ENCODE results near the gene MSI2.
A peak's percentile ranks its signal among the peaks of the same experiment; 100 is the strongest.

The MSI2 gene

DNA sequence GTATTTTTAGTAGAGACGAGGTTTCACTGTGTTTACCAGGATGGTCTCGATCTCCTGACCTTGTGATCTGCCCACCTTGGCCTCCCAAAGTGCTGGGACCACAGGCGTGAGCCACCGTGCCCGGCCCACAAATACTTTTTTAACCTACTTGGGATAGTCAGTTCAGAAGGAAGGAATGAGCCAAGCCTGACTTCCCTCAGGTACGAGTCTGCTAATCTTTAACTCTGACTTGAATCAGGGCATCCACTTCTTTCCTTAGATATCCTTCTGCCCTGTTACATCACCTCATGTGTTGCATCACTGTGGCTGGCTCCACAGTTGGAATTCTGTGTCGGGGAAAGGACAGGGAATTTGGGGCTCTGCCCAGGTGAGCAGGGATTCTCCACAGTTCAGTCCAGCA, 120.8 kb downstream of the MSI2 start:
- Histone ChIP-seq H3K9ac (ENCODE audit: low read length) (no peak overlapping the region), H3F3A (ENCODE audit: insufficient read depth, low read length) (no peaks in the 10 kb centered on the region), H2AFZ (ENCODE audit: low read length) (no peak overlapping the region), H3K79me2 (ENCODE audit: insufficient read depth, low read length) (peaks cover 22% of the 10 kb centered on the region), H4K20me1 (ENCODE audit: insufficient read depth, low read length) (no peaks in the 10 kb centered on the region), H3K36me3 (ENCODE audit: insufficient read depth, low read length) (peaks cover 60% of the 10 kb centered on the region), H3K4me3 (ENCODE audit: low read depth, low read length, poor library complexity, severe bottlenecking) (no peak overlapping the region), H3K27ac (ENCODE audit: low read depth, low read length, poor library complexity, severe bottlenecking) (no peak overlapping the region), H3K4me1 (ENCODE audit: insufficient read depth, low read length, severe bottlenecking) (peaks cover 18% of the 10 kb centered on the region), H3K9me2 (ENCODE audit: low read depth, low read length) (no peaks in the 10 kb centered on the region), H3K9me3 (ENCODE audit: low read length) (peaks cover 3% of the 10 kb centered on the region), H3K4me2 (ENCODE audit: low read length) (no peak overlapping the region), H3K27me3 (ENCODE audit: insufficient read depth, low read length) (no peaks in the 10 kb centered on the region)
- TF ChIP-seq, protein P1, sequence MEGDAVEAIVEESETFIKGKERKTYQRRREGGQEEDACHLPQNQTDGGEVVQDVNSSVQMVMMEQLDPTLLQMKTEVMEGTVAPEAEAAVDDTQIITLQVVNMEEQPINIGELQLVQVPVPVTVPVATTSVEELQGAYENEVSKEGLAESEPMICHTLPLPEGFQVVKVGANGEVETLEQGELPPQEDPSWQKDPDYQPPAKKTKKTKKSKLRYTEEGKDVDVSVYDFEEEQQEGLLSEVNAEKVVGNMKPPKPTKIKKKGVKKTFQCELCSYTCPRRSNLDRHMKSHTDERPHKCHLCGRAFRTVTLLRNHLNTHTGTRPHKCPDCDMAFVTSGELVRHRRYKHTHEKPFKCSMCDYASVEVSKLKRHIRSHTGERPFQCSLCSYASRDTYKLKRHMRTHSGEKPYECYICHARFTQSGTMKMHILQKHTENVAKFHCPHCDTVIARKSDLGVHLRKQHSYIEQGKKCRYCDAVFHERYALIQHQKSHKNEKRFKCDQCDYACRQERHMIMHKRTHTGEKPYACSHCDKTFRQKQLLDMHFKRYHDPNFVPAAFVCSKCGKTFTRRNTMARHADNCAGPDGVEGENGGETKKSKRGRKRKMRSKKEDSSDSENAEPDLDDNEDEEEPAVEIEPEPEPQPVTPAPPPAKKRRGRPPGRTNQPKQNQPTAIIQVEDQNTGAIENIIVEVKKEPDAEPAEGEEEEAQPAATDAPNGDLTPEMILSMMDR (IDR thresholded peaks at IDR 0.05; ENCODE audit: low read length) = no peak
- no peak for TF ChIP-seq EZH2 (IDR thresholded peaks at IDR 0.05; ENCODE audit: borderline replicate concordance, low read length)

GRCh38 chr17:57379237-57379894, 123.0 kb downstream of the MSI2 start:
- H2AFZ ChIP-seq (ENCODE audit: low read length) = no peak overlapping the region
- H3K4me2 ChIP-seq (ENCODE audit: low read length) = no peak overlapping the region
- H3K4me1 ChIP-seq (ENCODE audit: insufficient read depth, low read length, severe bottlenecking) = peaks cover 18% of the 10 kb centered on the region
- no peaks in the 10 kb centered on the region for H3F3A ChIP-seq (ENCODE audit: insufficient read depth, low read length)
- peaks cover 6% of the 10 kb centered on the region; the same call in 1 of the 2 replicates for H3K79me2 ChIP-seq (ENCODE audit: insufficient read depth, low read length)
- peaks cover 46% of the 10 kb centered on the region for H3K36me3 ChIP-seq (ENCODE audit: insufficient read depth, low read length)
- H3K4me3 ChIP-seq (ENCODE audit: low read depth, low read length, poor library complexity, severe bottlenecking) = no peak overlapping the region
- no peaks in the 10 kb centered on the region for H3K27me3 ChIP-seq (ENCODE audit: insufficient read depth, low read length)
- H3K27ac ChIP-seq (ENCODE audit: low read depth, low read length, poor library complexity, severe bottlenecking) = peak overlapping the region; percentile 52
- no peak overlapping the region; the same call in 1 of the 2 replicates for H3K9ac ChIP-seq (ENCODE audit: low read length)
- H4K20me1 ChIP-seq (ENCODE audit: insufficient read depth, low read length) = no peaks in the 10 kb centered on the region
- no peaks in the 10 kb centered on the region for H3K9me3 ChIP-seq (ENCODE audit: low read length)
- H3K9me2 ChIP-seq (ENCODE audit: low read depth, low read length) = no peaks in the 10 kb centered on the region
- TF ChIP-seq, protein P1 (IDR thresholded peaks at IDR 0.05; ENCODE audit: low read length) = no peak
- no peak for TF ChIP-seq EZH2 (IDR thresholded peaks at IDR 0.05; ENCODE audit: borderline replicate concordance, low read length)

GRCh38 chr17:57379895-57380434, 123.6 kb downstream of the MSI2 start:
- Histone ChIP-seq H3K9me2 (ENCODE audit: low read depth, low read length) (no peaks in the 10 kb centered on the region), H3K79me2 (ENCODE audit: insufficient read depth, low read length) (peaks cover 6% of the 10 kb centered on the region; the same call in 1 of the 2 replicates), H3K4me2 (ENCODE audit: low read length) (no peak overlapping the region), H3K4me3 (ENCODE audit: low read depth, low read length, poor library complexity, severe bottlenecking) (no peak overlapping the region), H3K27ac (ENCODE audit: low read depth, low read length, poor library complexity, severe bottlenecking) (peak overlapping the region; percentile 44), H2AFZ (ENCODE audit: low read length) (no peak overlapping the region), H4K20me1 (ENCODE audit: insufficient read depth, low read length) (no peaks in the 10 kb centered on the region), H3F3A (ENCODE audit: insufficient read depth, low read length) (no peaks in the 10 kb centered on the region), H3K36me3 (ENCODE audit: insufficient read depth, low read length) (peaks cover 47% of the 10 kb centered on the region), H3K9ac (ENCODE audit: low read length) (no peak overlapping the region), H3K4me1 (ENCODE audit: insufficient read depth, low read length, severe bottlenecking) (peaks cover 18% of the 10 kb centered on the region), H3K9me3 (ENCODE audit: low read length) (no peaks in the 10 kb centered on the region), H3K27me3 (ENCODE audit: insufficient read depth, low read length) (no peaks in the 10 kb centered on the region)
- TF ChIP-seq, protein P1 (IDR thresholded peaks at IDR 0.05; ENCODE audit: low read length) = no peak
- TF ChIP-seq EZH2 (IDR thresholded peaks at IDR 0.05; ENCODE audit: borderline replicate concordance, low read length) = no peak
